ENCODE data around the gene TMC4. TPM values are rescaled to one million over a fixed set of nuclear protein-coding genes. Genes with fewer than 3 reads are reported as not detected.

TMC4 gene
- total and polyA plus RNA-seq, 2 donors from 2014 or later = 64.6 to 98.9 TPM

GRCh38 chr19:54133312-54133956, 39.5 kb downstream of the TMC4 start:
- TF ChIP-seq CTCF (IDR thresholded peaks at IDR 0.05; ENCODE audit: borderline replicate concordance, extremely low read depth, insufficient read depth) = no peak
- FAIRE-seq (no peak), DNase-seq (peak in 4 of 5 donors; percentile 30 to 85 (median 64))
- H3K9ac ChIP-seq (ENCODE audit: low read length in 3 of 3) = no peak overlapping the region
- H3K4me3 ChIP-seq (ENCODE audit: low read length in 3 of 3) = no peak overlapping the region
- no peaks in the 10 kb centered on the region for H3K9me3 ChIP-seq (ENCODE audit: control insufficient read depth in 2 of 3, insufficient read depth in 1 of 3, low read length in 3 of 3)
- intact Hi-C loops (cut with DNase I) = no loop called here
- H3K27ac ChIP-seq (ENCODE audit: low read depth in 2 of 2, low read length in 2 of 2) = no peak overlapping the region
- H3K36me3 ChIP-seq (ENCODE audit: control insufficient read depth in 2 of 3, insufficient read depth in 3 of 3, low read length in 3 of 3) = peaks cover 0 to 7% (median 6%) of the 10 kb centered on the region in 3 donors
- peaks cover 0 to 9% (median 0%) of the 10 kb centered on the region in 3 donors for H3K4me1 ChIP-seq (ENCODE audit: control insufficient read depth in 2 of 3, insufficient read depth in 2 of 3, low read depth in 1 of 3, low read length in 3 of 3)
- H3K27me3 ChIP-seq (ENCODE audit: control insufficient read depth, insufficient read depth, low read length) = no peaks in the 10 kb centered on the region

GRCh38 chr19:54129617-54129996, 43.4 kb downstream of the TMC4 start:
- H3K9ac ChIP-seq (ENCODE audit: low read length in 3 of 3) = no peak overlapping the region
- H3K9me3 ChIP-seq (ENCODE audit: control insufficient read depth in 2 of 3, insufficient read depth in 1 of 3, low read length in 3 of 3) = no peaks in the 10 kb centered on the region
- H3K27me3 ChIP-seq (ENCODE audit: control insufficient read depth, insufficient read depth, low read length) = no peaks in the 10 kb centered on the region
- DNase-seq (no peak), FAIRE-seq (no peak)
- peaks cover 0 to 30% (median 20%) of the 10 kb centered on the region in 3 donors for H3K36me3 ChIP-seq (ENCODE audit: control insufficient read depth in 2 of 3, insufficient read depth in 3 of 3, low read length in 3 of 3)
- no peak for TF ChIP-seq CTCF (IDR thresholded peaks at IDR 0.05; ENCODE audit: borderline replicate concordance, extremely low read depth, insufficient read depth)
- no peak overlapping the region for H3K27ac ChIP-seq (ENCODE audit: low read depth in 2 of 2, low read length in 2 of 2)
- intact Hi-C loops (cut with DNase I) = no loop called here
- H3K4me3 ChIP-seq (ENCODE audit: low read length in 3 of 3) = no peak overlapping the region
- no peaks in the 10 kb centered on the region for H3K4me1 ChIP-seq (ENCODE audit: control insufficient read depth in 2 of 3, insufficient read depth in 2 of 3, low read depth in 1 of 3, low read length in 3 of 3)

- DNase-seq = peak in 1 of 5 donors; percentile 59
- no peaks in the 10 kb centered on the region for H3K4me1 ChIP-seq (ENCODE audit: control insufficient read depth in 2 of 3, insufficient read depth in 2 of 3, low read depth in 1 of 3, low read length in 3 of 3)
- H3K9ac ChIP-seq (ENCODE audit: low read length in 3 of 3) = no peak overlapping the region
- no peaks in the 10 kb centered on the region for H3K27me3 ChIP-seq (ENCODE audit: control insufficient read depth, insufficient read depth, low read length)
- no peaks in the 10 kb centered on the region for H3K9me3 ChIP-seq (ENCODE audit: control insufficient read depth in 2 of 3, insufficient read depth in 1 of 3, low read length in 3 of 3)
- H3K4me3 ChIP-seq (ENCODE audit: low read length in 3 of 3) = no peak overlapping the region
- intact Hi-C loops (cut with DNase I) = no loop called here
- no peak overlapping the region for H3K27ac ChIP-seq (ENCODE audit: low read depth in 2 of 2, low read length in 2 of 2)
- H3K36me3 ChIP-seq (ENCODE audit: control insufficient read depth in 2 of 3, insufficient read depth in 3 of 3, low read length in 3 of 3) = peaks cover 0 to 35% (median 23%) of the 10 kb centered on the region in 3 donors
- no peak for FAIRE-seq
- no peak for TF ChIP-seq CTCF (IDR thresholded peaks at IDR 0.05; ENCODE audit: borderline replicate concordance, extremely low read depth, insufficient read depth)
Measured at GRCh38 chr19:54128796-54129616, 44.0 kb downstream of the TMC4 start.
